Fibroblast of lung (primary cell): ENCODE measurements around the gene ETV2. TPM values are rescaled to one million over a fixed set of nuclear protein-coding genes. Genes with fewer than 3 reads are reported as not detected.
"Not testable (repeated sequence)": the region's sequence is repeated elsewhere in the genome, so short reads cannot be mapped to it uniquely, and the experiment has no call there.

Experiments used
- DNase-seq, 2 donors: peaks; one replicate each; pipeline versions ENCODE4 v3.0.0 to v3.0.0-alpha.2; 2010; ENCODE audit warnings: low read depth in 2 of 2
- H2AFZ ChIP-seq: 2 replicates; pipeline ENCODE4 v1.5.1; 2012; ENCODE audit warnings: low read length, control low read depth, inconsistent platforms
- H3K27ac ChIP-seq: 2 replicates; pipeline ENCODE4 v1.5.1; 2011; ENCODE audit warnings: low read length, control low read depth; ENCODE audit not compliant: insufficient read depth
- H3K27me3 ChIP-seq: 2 replicates; pipeline ENCODE4 v1.5.1; 2011; ENCODE audit warnings: mild to moderate bottlenecking, low read length; ENCODE audit not compliant: control insufficient read depth, insufficient read depth
- H3K36me3 ChIP-seq: 2 replicates; pipeline ENCODE4 v1.5.1; 2011; ENCODE audit warnings: low read length; ENCODE audit not compliant: control insufficient read depth, insufficient read depth
- H3K4me1 ChIP-seq: 2 replicates; pipeline ENCODE4 v1.5.1; 2011; ENCODE audit warnings: low read length; ENCODE audit not compliant: control insufficient read depth, insufficient read depth; ENCODE audit errors: extremely low read depth
- H3K4me2 ChIP-seq: 2 replicates; pipeline ENCODE4 v1.5.1; 2011; ENCODE audit warnings: low read length, control low read depth; ENCODE audit not compliant: insufficient read depth; ENCODE audit errors: extremely low read depth
- H3K4me3 ChIP-seq, 4 experiments: fragments of 200-600 bp in 1 of 4; sonication (generic) in 1 of 4; replicated peaks in 1 of 4; 2 replicates each; pipeline ENCODE4 v1.5.1; 2011 to 2016; ENCODE audit warnings: low read length in 4 of 4, low read depth in 3 of 4, mild to moderate bottlenecking in 3 of 4, control low read depth in 2 of 4, inconsistent platforms in 1 of 4, mixed read lengths in 1 of 4; ENCODE audit not compliant: insufficient read depth in 1 of 4; ENCODE audit errors: control extremely low read depth in 1 of 4
- H3K79me2 ChIP-seq: 2 replicates; pipeline ENCODE4 v1.5.1; 2012; ENCODE audit warnings: mild to moderate bottlenecking, low read length, inconsistent platforms; ENCODE audit not compliant: control insufficient read depth, insufficient read depth
- H3K9ac ChIP-seq: 2 replicates; pipeline ENCODE4 v1.5.1; 2011; ENCODE audit warnings: mild to moderate bottlenecking, low read length, control low read depth; ENCODE audit not compliant: insufficient read depth
- H3K9me3 ChIP-seq: 2 replicates; pipeline ENCODE4 v1.5.1; 2012; ENCODE audit warnings: low read depth, low read length; ENCODE audit not compliant: control insufficient read depth, insufficient read depth
- H4K20me1 ChIP-seq: 2 replicates; pipeline ENCODE4 v1.5.1; 2011; ENCODE audit warnings: low read length; ENCODE audit not compliant: control insufficient read depth, insufficient read depth; ENCODE audit errors: extremely low read depth
- CTCF ChIP-seq, 2 donors: IDR thresholded peaks in 1 of 2; conservative IDR thresholded peaks in 1 of 2; 1 replicate in 1 of 2; 2 replicates in 1 of 2; pipeline ENCODE4 v1.5.1; 2011 to 2012; ENCODE audit warnings: low read length in 2 of 2, control low read depth in 1 of 2, inconsistent platforms in 1 of 2, low read depth in 1 of 2, mild to moderate bottlenecking in 1 of 2
- EZH2 ChIP-seq: IDR thresholded peaks from 2 replicates; pipeline ENCODE4 v1.5.1; 2012; ENCODE audit warnings: low read length, control low read depth, mild to moderate bottlenecking; ENCODE audit errors: missing control alignments
- polyA plus RNA-seq, 2 donors: library from polyadenylated mRNA; depleted of rRNA in 1 of 2; stranded (reverse) in 1 of 2; unstranded in 1 of 2; fragments of >200 nt; gene quantifications; 2 replicates each; pipeline ENCODE4 v1.2.1, GENCODE V29; 2011 to 2012; ENCODE audit warnings: missing spikeins in 1 of 2
- total RNA-seq: library from RNA; depleted of rRNA; stranded (reverse); fragments of >200 nt; gene quantifications from 2 replicates; pipeline ENCODE4 v1.2.1, GENCODE V29; 2014

ETV2 gene
- total and polyA plus RNA-seq, 2 donors (not counting 1 experiment from before 2014, with no cell fraction given): 0.12 to 0.50 TPM

- Histone ChIP-seq H3K36me3 (no peaks in the 10 kb centered on the region), H3K27me3 (peaks cover 3% of the 10 kb centered on the region), H3K79me2 (no peaks in the 10 kb centered on the region), H3K9ac (no peak overlapping the region), H4K20me1 (no peaks in the 10 kb centered on the region), H3K4me1 (no peaks in the 10 kb centered on the region), H2AFZ (peak overlapping the region; percentile 70), H3K9me3 (no peaks in the 10 kb centered on the region), H3K4me2 (peak overlapping the region; percentile 62), H3K27ac (no peak overlapping the region), H3K4me3 (peak overlapping the region in 3 of 4 experiments; percentile 5 to 46 (median 32))
- TF ChIP-seq CTCF (conservative IDR thresholded peaks at IDR 0.05 in 1 of 2, IDR thresholded peaks at IDR 0.05 in 1 of 2; ENCODE audit: low read depth in 1 of 2, low read length in 2 of 2): no peak
- no peak for TF ChIP-seq EZH2
- DNase-seq: peak; percentile 18 to 43
Measured at GRCh38 chr19:35673121-35673804, 31.7 kb downstream of the ETV2 start.

- TF ChIP-seq CTCF (conservative IDR thresholded peaks at IDR 0.05 in 1 of 2, IDR thresholded peaks at IDR 0.05 in 1 of 2; ENCODE audit: low read depth in 1 of 2, low read length in 2 of 2) (no peak), EZH2 (no peak)
- H3K27me3 ChIP-seq: peaks cover 3% of the 10 kb centered on the region
- H4K20me1 ChIP-seq: no peaks in the 10 kb centered on the region
Measured at GRCh38 chr19:35675589-35676140, 34.1 kb downstream of the ETV2 start.

GRCh38 chr19:35689836-35690235 lies 48.3 kb downstream of the ETV2 start:
- Histone ChIP-seq H3K27me3 (no peaks in the 10 kb centered on the region), H3K4me1 (no peaks in the 10 kb centered on the region), H2AFZ (no peak overlapping the region), H3K79me2 (no peaks in the 10 kb centered on the region), H3K4me2 (no peak overlapping the region), H4K20me1 (no peaks in the 10 kb centered on the region), H3K9ac (no peak overlapping the region), H3K9me3 (no peaks in the 10 kb centered on the region), H3K36me3 (no peaks in the 10 kb centered on the region), H3K27ac (no peak overlapping the region), H3K4me3 (no peak overlapping the region)
- DNase-seq: peak in 1 of 2 donors; percentile 2
- no peak for TF ChIP-seq EZH2
- no peak for TF ChIP-seq CTCF (conservative IDR thresholded peaks at IDR 0.05 in 1 of 2, IDR thresholded peaks at IDR 0.05 in 1 of 2; ENCODE audit: low read depth in 1 of 2, low read length in 2 of 2)

More at GRCh38 chr19:35675589-35676140, 34.1 kb downstream of the ETV2 start:
- no peaks in the 10 kb centered on the region for H3K9me3 ChIP-seq
- H3K4me2 ChIP-seq: no peak overlapping the region
- H3K27ac ChIP-seq: no peak overlapping the region
- H3K79me2 ChIP-seq: no peaks in the 10 kb centered on the region
- H3K4me1 ChIP-seq: no peaks in the 10 kb centered on the region
- no peaks in the 10 kb centered on the region for H3K36me3 ChIP-seq
- H3K4me3 ChIP-seq: no peak overlapping the region
- no peak for DNase-seq
- no peak overlapping the region for H3K9ac ChIP-seq
- no peak overlapping the region for H2AFZ ChIP-seq

GRCh38 chr19:35691106-35691505 lies 49.6 kb downstream of the ETV2 start:
- not testable (repeated sequence) for H3K27me3 ChIP-seq, H3K4me3 ChIP-seq, DNase-seq, H2AFZ ChIP-seq, H3K79me2 ChIP-seq, H4K20me1 ChIP-seq, H3K36me3 ChIP-seq, H3K4me2 ChIP-seq, H3K9ac ChIP-seq, H3K9me3 ChIP-seq, H3K27ac ChIP-seq, H3K4me1 ChIP-seq
